Activated CD4-positive, CD25-positive, alpha-beta regulatory T cell treated with anti-CD3 and anti-CD28 coated beads, Interleukin-2, amount 50 U/mL, for 24 hours (primary cell): ENCODE data around the gene CYSRT1.
"Not testable (repeated sequence)": the region's sequence is repeated elsewhere in the genome, so short reads cannot be mapped to it uniquely, and the experiment has no call there.

ENCODE experiments used
- ATAC-seq, 2 donors: fragments of 150-1000 bp; cut with Tn5 transposase; one replicate each; pipeline ENCODE4 v1.10.0; 2021; ENCODE audit warnings: mild to moderate bottlenecking in 1 of 2, moderate library complexity in 1 of 2

Gene CYSRT1

GRCh38 chr9:137239541-137240200 lies 14.7 kb downstream of the CYSRT1 start:
- not testable (repeated sequence) for ATAC-seq

- peak; percentile 21 to 31 for ATAC-seq
Observed at GRCh38 chr9:137240318-137240840, 15.4 kb downstream of the CYSRT1 start.

GRCh38 chr9:137240841-137241489 lies 16.0 kb downstream of the CYSRT1 start, which contains the start of gene TUBB4B:
Gene TUBB4B, plus strand, starts transcription at chr9:137241287. Its CDS starts 74 bp downstream, at chr9:137241361.
- ATAC-seq = peak; percentile 85 to 86

- ATAC-seq = peak; percentile 17 to 21
Observed at GRCh38 chr9:137241490-137242268, 16.7 kb downstream of the CYSRT1 start.

- no peak for ATAC-seq
Observed at GRCh38 chr9:137242269-137243203, 17.6 kb downstream of the CYSRT1 start.

GRCh38 chr9:137243266-137243625 lies 18.3 kb downstream of the CYSRT1 start:
- not testable (repeated sequence) for ATAC-seq

GRCh38 chr9:137243626-137244485 lies 18.9 kb downstream of the CYSRT1 start:
- ATAC-seq = no peak

GRCh38 chr9:137244486-137245449 lies 19.8 kb downstream of the CYSRT1 start:
- ATAC-seq = no peak

- no peak for ATAC-seq
Observed at GRCh38 chr9:137245450-137246421, 20.8 kb downstream of the CYSRT1 start.

GRCh38 chr9:137247135-137247915 lies 22.4 kb downstream of the CYSRT1 start:
- no peak for ATAC-seq

GRCh38 chr9:137247916-137248175 lies 22.9 kb downstream of the CYSRT1 start:
- ATAC-seq = no peak

- ATAC-seq = no peak
Observed at GRCh38 chr9:137250329-137251193, 25.6 kb downstream of the CYSRT1 start.

- ATAC-seq = no peak
Observed at GRCh38 chr9:137251194-137251461, 26.2 kb downstream of the CYSRT1 start, which contains the start of gene STPG3. Gene STPG3, plus strand, starts transcription at chr9:137251286. Its CDS starts 1 bp downstream, at chr9:137251287.

- no peak for ATAC-seq
Observed at GRCh38 chr9:137251490-137252268, 26.7 kb downstream of the CYSRT1 start.

- no peak for ATAC-seq
Observed at GRCh38 chr9:137252555-137253506, 27.9 kb downstream of the CYSRT1 start.
